Measurements from ENCODE around the gene CEMIP. TPM values are rescaled to one million over a fixed set of nuclear protein-coding genes. Genes with fewer than 3 reads are reported as not detected.

CEMIP gene
- total RNA-seq, 2 donors from 2014 or later = 0.04 to 0.05 TPM

DNA sequence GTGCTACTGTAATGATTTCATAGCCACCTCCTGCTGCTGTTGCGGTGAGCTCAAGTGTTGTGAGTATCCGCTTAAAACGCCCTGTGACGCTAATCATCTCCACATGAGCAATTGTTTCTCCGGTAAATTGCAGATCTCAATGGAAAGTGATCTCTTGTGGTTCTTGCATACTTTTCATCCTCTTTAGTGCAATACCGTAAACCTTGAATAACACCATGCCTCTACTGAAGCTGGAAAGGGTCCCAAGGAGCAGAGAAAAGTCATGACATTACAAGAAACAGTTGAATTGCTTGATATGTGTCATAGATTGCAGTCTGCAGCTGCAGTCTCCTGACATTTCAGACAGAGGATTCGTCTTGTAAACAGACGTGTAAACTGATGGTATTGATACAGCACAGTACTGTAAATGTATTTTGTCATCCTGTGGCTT is 6.0 kb upstream of the CEMIP start:
- H3K9me3 Mint-ChIP-seq = no peaks in the 10 kb centered on the region
- ATAC-seq (replicated peaks) = no peak
- peaks cover 14% of the 10 kb centered on the region for H3K27me3 Mint-ChIP-seq
- no peak overlapping the region for H3K4me3 Mint-ChIP-seq
- no peaks in the 10 kb centered on the region for H3K4me1 Mint-ChIP-seq
- no peaks in the 10 kb centered on the region for H3K36me3 Mint-ChIP-seq (ENCODE audit: low read depth)
- no peak overlapping the region for H3K27ac Mint-ChIP-seq

DNA sequence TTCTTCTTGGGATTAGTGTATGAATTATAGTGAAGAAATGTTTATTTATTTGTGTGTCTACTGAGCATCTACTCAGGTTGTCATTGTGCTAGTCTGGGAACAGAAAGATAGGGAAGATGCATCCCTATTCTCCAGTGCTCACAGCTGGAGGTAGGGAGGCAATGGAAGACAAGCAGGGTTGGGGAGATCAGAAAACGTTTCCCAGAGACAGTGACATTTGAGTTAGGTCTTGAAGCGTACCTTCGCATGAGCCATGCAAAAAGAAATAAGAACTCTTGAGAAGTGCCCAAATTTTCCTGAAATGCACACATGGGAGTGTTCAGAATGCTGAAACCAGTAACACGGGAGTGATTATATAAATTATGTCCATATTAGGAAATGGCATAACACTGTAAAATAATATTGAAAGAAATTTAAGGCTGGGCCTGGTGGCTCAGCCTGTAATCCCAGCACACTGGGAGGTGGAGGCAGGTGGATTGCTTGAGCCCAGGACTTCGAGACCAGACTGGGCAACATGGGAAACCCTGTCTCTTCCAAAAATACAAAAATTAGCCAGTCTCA is 5.3 kb upstream of the CEMIP start:
- H3K27ac Mint-ChIP-seq = no peak overlapping the region
- no peaks in the 10 kb centered on the region for H3K9me3 Mint-ChIP-seq
- H3K4me3 Mint-ChIP-seq = no peak overlapping the region
- H3K36me3 Mint-ChIP-seq (ENCODE audit: low read depth) = no peaks in the 10 kb centered on the region
- peaks cover 14% of the 10 kb centered on the region for H3K27me3 Mint-ChIP-seq
- H3K4me1 Mint-ChIP-seq = no peaks in the 10 kb centered on the region
- no peak for ATAC-seq (replicated peaks)

DNA sequence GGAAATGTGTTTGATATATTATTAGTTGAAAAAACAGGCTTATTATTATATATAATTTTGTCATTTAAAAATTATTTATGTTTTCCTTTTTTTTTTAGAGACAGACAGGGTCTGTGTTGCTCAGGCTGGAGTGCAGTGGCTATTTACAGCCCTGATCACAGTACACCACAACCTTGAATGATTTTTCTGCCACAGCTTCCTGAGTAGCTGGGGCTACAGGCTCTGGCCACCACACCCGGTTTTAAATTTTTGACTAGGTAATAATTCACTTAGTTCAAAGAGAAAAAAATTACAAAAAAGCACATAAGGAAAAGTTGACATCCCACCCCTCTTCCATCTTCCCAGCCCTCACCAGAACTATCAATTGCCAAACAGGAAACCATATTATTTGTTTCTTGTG is 4.7 kb upstream of the CEMIP start:
- peaks cover 14% of the 10 kb centered on the region for H3K27me3 Mint-ChIP-seq
- H3K9me3 Mint-ChIP-seq = no peaks in the 10 kb centered on the region
- H3K27ac Mint-ChIP-seq = no peak overlapping the region
- H3K36me3 Mint-ChIP-seq (ENCODE audit: low read depth) = no peaks in the 10 kb centered on the region
- ATAC-seq (replicated peaks) = no peak
- no peak overlapping the region for H3K4me3 Mint-ChIP-seq
- H3K4me1 Mint-ChIP-seq = no peaks in the 10 kb centered on the region

DNA sequence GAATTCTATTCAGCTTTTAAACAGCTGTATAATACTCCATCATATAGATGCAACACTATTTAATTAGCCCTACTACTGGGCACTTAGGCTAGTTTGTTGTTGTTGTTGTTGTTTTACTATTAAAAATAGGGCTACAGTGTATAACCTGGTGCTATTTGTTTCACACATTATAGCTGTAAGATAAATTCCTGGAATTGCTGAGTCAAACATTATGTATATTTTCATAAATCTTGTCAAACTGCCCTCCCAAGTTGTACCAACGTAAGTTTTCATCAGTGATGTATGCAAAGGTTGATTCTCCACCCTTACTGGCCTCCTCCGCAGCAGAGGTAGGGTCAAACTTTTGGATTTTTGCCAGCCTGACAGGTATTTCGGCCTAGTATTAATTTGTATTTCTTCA is 3.8 kb upstream of the CEMIP start:
- Mint-ChIP-seq H3K36me3 (ENCODE audit: low read depth) (no peaks in the 10 kb centered on the region), H3K27me3 (peaks cover 19% of the 10 kb centered on the region), H3K9me3 (no peaks in the 10 kb centered on the region), H3K27ac (no peak overlapping the region), H3K4me1 (peaks cover 3% of the 10 kb centered on the region), H3K4me3 (no peak overlapping the region)
- ATAC-seq (replicated peaks) = no peak

DNA sequence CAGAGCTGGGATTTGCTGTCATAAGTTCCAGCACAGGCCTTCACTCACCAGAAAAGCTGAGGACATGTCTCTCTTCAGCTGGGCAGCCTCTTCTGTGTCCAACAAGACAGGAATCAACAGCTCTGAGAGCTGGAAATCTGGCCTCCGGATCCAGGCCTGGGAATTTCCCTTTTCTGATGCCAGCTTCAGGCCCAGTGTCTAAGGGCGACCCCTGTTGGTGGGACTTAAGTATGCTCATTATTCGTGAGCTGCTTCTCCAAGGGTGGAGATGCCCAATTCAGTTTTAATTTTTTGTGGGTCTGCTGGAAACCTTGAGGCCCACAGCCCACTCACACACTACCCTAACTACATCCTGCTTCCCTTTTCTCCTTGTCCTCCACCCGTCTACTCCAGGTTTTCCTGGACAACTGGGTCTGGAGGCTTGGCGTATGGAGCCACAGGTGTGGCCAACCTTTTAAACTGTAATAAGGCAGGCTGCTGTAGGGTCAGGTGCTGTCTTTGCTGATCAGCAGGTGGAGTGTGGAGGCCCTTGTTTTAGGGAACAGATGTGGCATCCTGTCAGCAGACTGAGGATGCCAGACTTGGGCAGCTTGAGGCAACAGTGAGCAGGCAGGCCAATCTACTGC is 2.6 kb upstream of the CEMIP start:
- Mint-ChIP-seq H3K4me3 (no peak overlapping the region), H3K27ac (no peak overlapping the region), H3K27me3 (peaks cover 23% of the 10 kb centered on the region), H3K9me3 (no peaks in the 10 kb centered on the region), H3K36me3 (ENCODE audit: low read depth) (no peaks in the 10 kb centered on the region), H3K4me1 (peaks cover 3% of the 10 kb centered on the region)
- peak; percentile 48 for ATAC-seq (replicated peaks)

DNA sequence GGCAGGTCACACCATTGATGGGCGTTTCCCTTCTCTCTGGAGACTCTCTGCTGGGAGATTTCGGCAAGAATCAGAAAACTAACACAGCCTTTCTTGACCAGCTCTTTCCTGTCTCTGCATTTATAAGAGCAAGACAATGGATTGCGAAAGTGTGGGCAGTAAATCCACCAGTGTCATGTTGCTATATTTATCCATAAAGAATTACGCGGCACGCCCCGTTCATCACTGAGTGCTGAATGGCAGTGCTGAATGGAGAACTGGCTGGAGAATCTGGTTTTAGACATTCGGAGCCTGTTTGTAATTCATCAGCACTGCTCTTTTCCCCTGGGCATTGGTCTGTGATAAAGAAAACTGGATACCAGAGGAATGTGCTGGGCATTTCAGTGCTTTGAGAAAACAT is 2.0 kb upstream of the CEMIP start:
- H3K27me3 Mint-ChIP-seq = peaks cover 29% of the 10 kb centered on the region
- H3K27ac Mint-ChIP-seq = no peak overlapping the region
- H3K9me3 Mint-ChIP-seq = no peaks in the 10 kb centered on the region
- no peak for ATAC-seq (replicated peaks)
- peaks cover 3% of the 10 kb centered on the region for H3K4me1 Mint-ChIP-seq
- H3K36me3 Mint-ChIP-seq (ENCODE audit: low read depth) = no peaks in the 10 kb centered on the region
- no peak overlapping the region for H3K4me3 Mint-ChIP-seq

DNA sequence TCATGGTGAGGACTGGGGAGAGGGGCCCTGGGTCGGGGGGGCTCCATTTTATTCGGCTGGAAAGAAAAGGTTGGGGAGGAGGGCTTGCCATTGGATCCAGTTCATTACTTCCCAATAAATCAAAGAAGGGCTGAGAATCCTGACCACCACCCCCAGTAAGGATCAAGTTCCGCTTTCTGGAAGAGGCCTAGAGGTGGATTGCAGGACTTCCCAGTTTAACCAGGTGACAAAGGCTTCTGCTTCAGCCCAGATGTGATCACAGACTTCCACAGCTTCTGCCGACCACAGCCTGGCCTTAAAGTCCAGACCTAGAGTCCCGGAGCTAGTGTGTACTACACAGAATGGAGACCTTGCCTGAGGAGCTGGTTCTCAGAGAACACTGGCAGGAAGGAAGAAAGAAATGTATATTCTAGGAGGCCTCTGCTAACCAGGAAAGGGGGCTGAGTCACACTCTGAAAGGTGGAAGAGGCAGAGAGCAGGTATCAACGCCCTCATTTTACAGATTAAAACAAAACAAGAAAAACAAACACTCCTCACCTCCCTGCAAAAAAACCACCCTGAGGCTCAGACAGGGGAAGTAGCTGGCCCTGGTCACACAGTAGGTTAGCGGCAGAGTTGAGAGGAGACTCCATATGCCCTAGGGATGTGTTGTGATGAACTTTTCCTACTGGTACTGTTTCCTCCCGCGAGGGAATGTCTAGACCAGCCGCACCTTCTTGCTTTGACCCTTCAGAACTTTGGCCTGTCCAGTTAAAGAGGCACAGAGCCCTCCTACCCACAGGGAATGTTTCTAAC is 1.1 kb upstream of the CEMIP start:
- Mint-ChIP-seq H3K9me3 (no peaks in the 10 kb centered on the region), H3K4me1 (peaks cover 3% of the 10 kb centered on the region), H3K36me3 (ENCODE audit: low read depth) (no peaks in the 10 kb centered on the region), H3K4me3 (no peak overlapping the region), H3K27ac (no peak overlapping the region), H3K27me3 (peaks cover 33% of the 10 kb centered on the region)
- no peak for ATAC-seq (replicated peaks)

DNA sequence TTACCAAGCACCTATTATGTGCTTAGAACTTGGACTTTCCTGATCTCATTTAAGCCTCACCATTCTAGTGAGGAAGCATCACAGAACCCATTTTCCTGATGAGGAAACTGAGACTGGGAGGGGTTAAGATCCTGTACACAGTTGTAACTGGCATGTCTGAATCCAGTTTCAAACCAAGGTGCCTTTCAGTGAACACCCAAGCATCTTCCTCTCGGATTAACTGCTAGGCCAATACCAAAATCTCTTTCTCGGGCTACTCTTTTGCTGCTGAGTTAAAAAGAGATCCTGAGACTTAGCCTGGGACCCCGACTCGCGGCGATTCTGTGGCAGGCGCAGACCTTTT is 578 bp upstream of the CEMIP start:
- ATAC-seq (replicated peaks) = no peak
- Mint-ChIP-seq H3K27ac (no peak overlapping the region), H3K4me3 (no peak overlapping the region), H3K4me1 (peaks cover 3% of the 10 kb centered on the region), H3K36me3 (ENCODE audit: low read depth) (no peaks in the 10 kb centered on the region), H3K27me3 (peaks cover 33% of the 10 kb centered on the region), H3K9me3 (no peaks in the 10 kb centered on the region)

DNA sequence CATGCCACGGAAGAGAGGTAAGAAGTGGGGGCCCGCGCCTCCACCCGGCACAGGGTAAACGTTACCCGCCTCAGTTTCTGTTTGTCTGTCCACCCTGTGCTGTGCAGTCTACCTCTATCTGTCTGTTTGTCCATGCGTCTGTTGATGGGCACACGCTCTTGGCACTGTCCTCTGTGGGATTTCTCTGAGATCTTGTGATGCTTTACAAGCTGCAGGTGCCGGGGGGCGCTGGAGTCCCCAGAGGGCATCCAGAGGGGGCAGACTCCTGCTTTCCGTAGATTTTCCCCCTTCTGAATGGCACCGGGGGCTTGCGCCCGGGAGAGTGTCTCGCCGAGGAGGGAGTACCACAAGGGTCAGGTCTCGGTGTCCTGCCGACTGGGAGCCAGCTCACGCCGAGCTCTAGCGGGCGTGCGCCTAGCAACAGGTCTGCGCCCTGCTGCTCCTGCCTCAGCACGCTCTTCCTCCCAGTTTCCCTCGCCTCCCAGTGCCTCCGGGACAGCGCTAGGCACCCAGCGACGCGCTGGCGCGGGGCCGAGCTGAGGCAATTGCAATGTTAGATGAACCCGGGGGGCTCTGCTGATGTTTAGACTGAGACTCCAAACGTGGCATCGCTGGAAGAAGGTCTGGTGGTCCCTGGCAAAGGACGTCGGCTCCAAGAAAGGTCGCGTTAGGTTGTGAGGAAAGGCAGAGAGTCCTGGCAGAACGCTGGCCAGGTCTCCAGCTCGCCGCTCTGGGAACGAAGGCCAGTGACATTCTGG is 667 bp downstream of the CEMIP start:
- no peak overlapping the region for H3K27ac Mint-ChIP-seq
- H3K27me3 Mint-ChIP-seq = peaks cover 33% of the 10 kb centered on the region
- H3K4me1 Mint-ChIP-seq = peaks cover 3% of the 10 kb centered on the region
- H3K9me3 Mint-ChIP-seq = no peaks in the 10 kb centered on the region
- no peak for ATAC-seq (replicated peaks)
- H3K36me3 Mint-ChIP-seq (ENCODE audit: low read depth) = no peaks in the 10 kb centered on the region
- H3K4me3 Mint-ChIP-seq = peak overlapping the region; percentile 60

DNA sequence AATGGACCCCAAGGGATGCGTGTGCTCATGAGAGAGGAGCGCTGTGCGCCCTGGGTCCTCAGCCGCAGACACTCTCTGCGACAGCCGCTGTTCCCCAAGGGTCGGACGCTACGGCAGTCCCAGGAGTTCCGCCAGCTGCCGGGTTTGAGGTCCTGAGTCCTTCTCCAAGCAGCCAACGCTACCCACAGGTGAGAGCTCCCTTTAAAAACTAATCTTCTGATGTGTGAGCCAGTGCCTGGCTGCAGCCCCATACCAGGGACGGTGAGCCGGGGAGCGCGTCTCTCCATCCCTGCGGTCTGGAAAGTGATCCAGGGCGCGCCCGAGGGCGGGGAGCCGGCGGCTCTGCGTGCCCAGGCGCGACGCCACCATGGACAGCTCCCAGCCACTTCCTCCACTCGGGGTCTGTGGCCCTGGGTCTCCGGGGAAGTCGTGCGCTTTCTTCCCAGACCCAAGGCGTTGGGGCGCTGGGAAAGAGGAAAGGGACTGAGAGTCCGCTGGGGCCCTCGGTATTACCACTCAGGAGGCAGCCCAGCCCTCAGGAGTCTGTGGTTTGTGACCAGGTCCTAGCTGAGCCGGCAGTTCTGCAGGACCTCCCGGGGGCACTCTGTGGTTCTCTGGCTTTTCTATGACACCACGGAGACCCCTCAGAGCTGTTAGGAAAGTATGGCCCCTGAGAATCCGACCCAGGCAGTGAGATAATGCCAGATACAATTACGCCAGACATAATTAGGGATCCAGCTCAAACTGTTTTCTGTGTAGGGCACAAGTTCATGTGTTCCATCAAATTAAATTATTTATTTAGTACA is 1.4 kb downstream of the CEMIP start:
- peaks cover 3% of the 10 kb centered on the region for H3K4me1 Mint-ChIP-seq
- ATAC-seq (replicated peaks) = no peak
- no peaks in the 10 kb centered on the region for H3K9me3 Mint-ChIP-seq
- H3K4me3 Mint-ChIP-seq = peak overlapping the region; percentile 60
- H3K27me3 Mint-ChIP-seq = peaks cover 33% of the 10 kb centered on the region
- H3K36me3 Mint-ChIP-seq (ENCODE audit: low read depth) = no peaks in the 10 kb centered on the region
- H3K27ac Mint-ChIP-seq = no peak overlapping the region

DNA sequence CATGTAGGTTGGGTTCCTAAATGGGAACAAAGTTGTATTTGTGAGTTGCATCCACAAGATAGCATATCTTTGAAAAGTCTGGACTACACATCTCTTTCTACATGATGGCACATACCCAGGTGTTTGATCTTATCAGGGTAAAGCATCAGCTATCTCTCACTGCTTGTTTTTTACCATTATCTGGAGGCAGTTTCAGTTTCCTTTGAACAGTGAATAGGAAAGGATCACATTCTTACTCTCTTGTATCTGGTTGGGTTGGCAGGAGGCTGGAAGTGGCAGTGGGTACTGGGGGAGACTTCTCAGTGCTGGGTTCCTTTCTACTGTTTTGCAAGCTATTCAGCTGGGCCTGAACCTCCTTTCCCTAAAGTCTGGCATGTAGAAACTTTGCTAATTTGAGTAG is 4.1 kb downstream of the CEMIP start:
- H3K9me3 Mint-ChIP-seq = no peaks in the 10 kb centered on the region
- H3K4me3 Mint-ChIP-seq = no peak overlapping the region

DNA sequence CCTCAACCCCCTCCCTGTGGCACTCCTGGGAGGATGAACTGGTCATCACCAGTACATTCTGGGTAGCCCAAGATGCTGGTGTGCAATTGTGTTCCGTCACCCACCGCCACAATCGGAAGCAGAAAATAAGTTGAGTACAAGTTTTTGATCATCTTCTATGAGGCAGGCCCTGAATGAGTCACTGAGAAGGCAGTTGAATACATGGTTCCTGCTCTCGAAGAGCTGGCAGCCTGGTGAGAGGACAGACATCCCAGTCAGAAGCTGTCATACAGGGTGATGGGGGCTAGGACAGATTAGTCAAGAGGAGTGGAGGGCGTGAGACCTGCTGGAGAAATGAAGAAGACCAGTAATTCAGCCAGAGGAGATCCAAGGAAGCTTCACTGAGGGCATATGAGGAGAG is 6.2 kb downstream of the CEMIP start:
- no peaks in the 10 kb centered on the region for H3K9me3 Mint-ChIP-seq
- H3K36me3 Mint-ChIP-seq (ENCODE audit: low read depth) = no peaks in the 10 kb centered on the region
- H3K4me3 Mint-ChIP-seq = no peak overlapping the region
- H3K4me1 Mint-ChIP-seq = no peaks in the 10 kb centered on the region
- H3K27me3 Mint-ChIP-seq = peaks cover 21% of the 10 kb centered on the region
- H3K27ac Mint-ChIP-seq = no peak overlapping the region
- peak; percentile 36 for ATAC-seq (replicated peaks)

More for the DNA sequence above, 4.1 kb downstream of the CEMIP start:
- Mint-ChIP-seq H3K4me1 (peaks cover 3% of the 10 kb centered on the region), H3K27me3 (peaks cover 27% of the 10 kb centered on the region), H3K27ac (no peak overlapping the region), H3K36me3 (ENCODE audit: low read depth) (no peaks in the 10 kb centered on the region)
- peak; percentile 27 for ATAC-seq (replicated peaks)

DNA sequence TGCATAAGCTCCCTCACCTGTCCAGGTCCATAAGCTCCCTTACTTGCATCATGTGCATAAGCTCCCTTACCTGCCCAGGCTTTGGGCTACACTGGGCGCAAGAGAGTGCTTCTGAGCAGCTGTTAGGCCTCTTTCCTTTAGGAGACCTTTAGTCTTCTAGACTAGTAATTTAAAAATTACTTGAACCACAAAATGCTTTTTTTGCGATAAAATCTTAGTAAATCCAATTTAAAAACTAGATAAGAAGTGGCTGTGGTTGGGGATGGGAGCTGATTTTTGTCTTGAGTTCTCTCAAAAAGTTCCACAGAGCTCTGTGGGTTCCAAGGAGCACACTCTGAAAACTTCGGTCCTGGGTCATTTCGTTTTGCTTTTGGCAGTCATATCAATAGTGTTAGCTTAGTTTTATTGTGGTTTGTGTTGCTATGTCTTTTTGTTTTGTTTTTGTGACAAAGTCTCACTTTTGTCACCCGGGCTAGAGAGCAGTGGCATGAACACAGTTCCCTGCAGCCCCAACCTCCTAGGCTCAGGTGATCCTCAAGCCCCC is 6.7 kb downstream of the CEMIP start:
- H3K4me1 Mint-ChIP-seq = no peaks in the 10 kb centered on the region
- H3K27ac Mint-ChIP-seq = no peak overlapping the region
- H3K27me3 Mint-ChIP-seq = peaks cover 26% of the 10 kb centered on the region
- ATAC-seq (replicated peaks) = peak; percentile 52
- no peak overlapping the region for H3K4me3 Mint-ChIP-seq
- no peaks in the 10 kb centered on the region for H3K9me3 Mint-ChIP-seq
- H3K36me3 Mint-ChIP-seq (ENCODE audit: low read depth) = no peaks in the 10 kb centered on the region

DNA sequence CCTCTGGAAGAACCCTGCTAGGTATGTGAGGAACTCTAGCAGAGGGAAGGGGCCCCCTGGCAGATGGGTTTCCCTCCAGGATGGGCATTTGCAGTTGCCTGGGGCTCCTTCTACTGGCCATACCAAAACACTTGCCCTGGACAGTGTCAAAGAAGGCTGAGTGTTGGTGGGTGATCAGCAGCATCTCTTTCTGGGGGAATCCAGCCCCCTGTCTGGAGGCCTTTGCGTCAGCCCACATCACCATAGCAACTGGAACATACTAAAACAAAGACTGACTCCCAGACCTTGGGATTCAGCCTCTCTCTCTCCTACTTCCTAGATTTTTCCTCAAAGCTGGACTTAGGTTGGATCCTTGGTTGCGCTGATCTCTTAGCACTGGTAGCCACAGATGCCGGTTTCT is 8.1 kb downstream of the CEMIP start:
- no peaks in the 10 kb centered on the region for H3K36me3 Mint-ChIP-seq (ENCODE audit: low read depth)
- H3K27me3 Mint-ChIP-seq = peaks cover 24% of the 10 kb centered on the region
- no peak overlapping the region for H3K4me3 Mint-ChIP-seq
- H3K27ac Mint-ChIP-seq = no peak overlapping the region
- ATAC-seq (replicated peaks) = no peak
- H3K4me1 Mint-ChIP-seq = no peaks in the 10 kb centered on the region
- no peaks in the 10 kb centered on the region for H3K9me3 Mint-ChIP-seq

Measured in activated T-helper 17 cell treated with anti-CD3 and anti-CD28 coated beads, Interleukin-2, amount 50 U/mL, for 72 hours (primary cell).